IPS-15b (cell line): ENCODE results near the gene PDSS1.
"Not testable (repeated sequence)": the region's sequence is repeated elsewhere in the genome, so short reads cannot be mapped to it uniquely, and the experiment has no call there.

Experiments used
- H3K27me3 ChIP-seq: one replicate; pipeline ENCODE4 v1.6.1; 2013; ENCODE audit warnings: low read length; ENCODE audit not compliant: control insufficient read depth, insufficient read depth
- H3K36me3 ChIP-seq: one replicate; pipeline ENCODE4 v1.6.1; 2013; ENCODE audit warnings: low read length; ENCODE audit not compliant: control insufficient read depth, insufficient read depth
- H3K4me1 ChIP-seq: one replicate; pipeline ENCODE4 v1.6.1; 2013; ENCODE audit warnings: mild to moderate bottlenecking, low read length; ENCODE audit not compliant: control insufficient read depth, insufficient read depth
- H3K4me3 ChIP-seq: one replicate; pipeline ENCODE4 v1.5.1; 2013; ENCODE audit warnings: low read depth, low read length
- H3K9ac ChIP-seq: one replicate; pipeline ENCODE4 v1.6.1; 2013; ENCODE audit warnings: low read depth, mild to moderate bottlenecking, low read length
- H3K9me3 ChIP-seq: one replicate; pipeline ENCODE4 v1.6.1; 2013; ENCODE audit warnings: mild to moderate bottlenecking, low read length; ENCODE audit not compliant: control insufficient read depth, insufficient read depth

The PDSS1 gene

GRCh38 chr10:26787362-26787761, 89.9 kb downstream of the PDSS1 start:
- H3K4me3 ChIP-seq: no peak overlapping the region
- H3K9ac ChIP-seq: no peak overlapping the region
- no peaks in the 10 kb centered on the region for H3K27me3 ChIP-seq
- H3K36me3 ChIP-seq: no peaks in the 10 kb centered on the region
- H3K4me1 ChIP-seq: no peaks in the 10 kb centered on the region
- H3K9me3 ChIP-seq: no peaks in the 10 kb centered on the region

GRCh38 chr10:26789779-26790178, 92.3 kb downstream of the PDSS1 start:
- not testable (repeated sequence) for H3K9ac ChIP-seq, H3K4me1 ChIP-seq, H3K36me3 ChIP-seq, H3K9me3 ChIP-seq, H3K27me3 ChIP-seq, H3K4me3 ChIP-seq

GRCh38 chr10:26790221-26790995, 92.9 kb downstream of the PDSS1 start:
- Histone ChIP-seq H3K4me1 (no peaks in the 10 kb centered on the region), H3K36me3 (no peaks in the 10 kb centered on the region), H3K9me3 (no peaks in the 10 kb centered on the region), H3K4me3 (no peak overlapping the region), H3K9ac (no peak overlapping the region), H3K27me3 (no peaks in the 10 kb centered on the region)

- Histone ChIP-seq H3K27me3 (no peaks in the 10 kb centered on the region), H3K4me1 (no peaks in the 10 kb centered on the region), H3K4me3 (no peak overlapping the region), H3K9ac (no peak overlapping the region), H3K36me3 (no peaks in the 10 kb centered on the region), H3K9me3 (no peaks in the 10 kb centered on the region)
These were observed 95.4 kb downstream of the PDSS1 start for GRCh38 chr10:26792758-26793495.
